Cortex of kidney (tissue), 1 donor: ENCODE results near the gene LIMK1.

Experiments used
- DNase-seq: peaks from one replicate; lab custom pipeline; 2025; lab: John Stamatoyannopoulos, UW

LIMK1 gene

GRCh38 chr7:74056096-74056915, 27.3 kb upstream of the LIMK1 start:
- DNase-seq = no peak

DNA sequence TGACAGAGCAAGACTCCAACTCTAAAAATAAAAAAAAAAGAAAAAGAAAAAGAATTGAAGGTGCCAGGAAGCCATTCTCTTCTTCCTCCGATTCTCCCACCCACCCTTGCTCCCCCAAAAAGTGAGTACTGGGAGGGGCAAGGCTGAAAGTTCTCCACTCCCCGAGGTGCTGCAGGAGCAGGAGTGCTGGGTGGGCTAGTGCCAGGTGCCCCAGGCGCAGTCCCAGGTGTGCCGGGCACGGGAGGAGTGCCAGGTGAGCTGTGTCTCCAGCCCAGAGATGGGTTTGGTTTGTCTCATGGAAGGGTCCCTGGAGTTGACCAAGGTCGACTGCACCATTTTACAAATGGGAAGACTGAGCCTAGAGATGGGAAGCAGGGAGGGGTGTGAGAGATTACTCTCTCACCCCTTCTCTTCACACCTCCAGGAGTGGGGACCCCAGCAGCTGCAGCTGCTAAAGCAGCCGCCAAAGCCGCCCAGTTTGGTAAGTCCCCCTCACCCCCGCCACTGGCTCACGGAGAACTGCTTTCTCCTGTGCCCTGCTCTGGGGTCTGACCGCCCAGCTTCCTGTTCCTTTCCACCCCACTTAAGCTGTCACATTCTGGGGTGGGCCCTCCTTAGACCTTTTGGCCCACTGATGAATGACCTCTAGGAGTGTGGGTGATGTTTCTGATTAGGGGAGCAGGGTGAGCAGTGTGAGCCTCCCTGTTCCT, 26.2 kb upstream of the LIMK1 start:
- no peak for DNase-seq

DNA sequence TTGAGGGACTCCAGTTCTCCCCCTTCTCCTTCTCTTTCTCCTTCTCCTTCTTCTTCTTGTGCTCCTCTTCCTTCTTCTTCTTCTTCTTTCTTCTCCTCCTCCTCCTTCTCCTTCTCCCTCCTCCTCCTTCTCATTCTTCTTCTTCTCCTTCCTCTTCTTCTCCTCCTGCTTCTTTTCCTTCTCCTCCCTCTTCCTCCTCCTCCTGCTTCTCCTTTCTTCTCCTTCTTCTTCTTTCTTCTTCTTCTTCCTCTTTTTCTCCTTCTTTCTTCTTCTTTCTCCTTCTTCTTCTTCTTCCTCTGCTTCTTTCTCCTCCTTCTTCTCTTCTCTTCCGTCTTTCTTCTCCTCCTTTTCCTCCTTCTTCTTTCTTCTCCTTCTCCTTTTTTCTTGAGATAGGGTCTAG, 25.6 kb upstream of the LIMK1 start:
- DNase-seq = no peak

DNA sequence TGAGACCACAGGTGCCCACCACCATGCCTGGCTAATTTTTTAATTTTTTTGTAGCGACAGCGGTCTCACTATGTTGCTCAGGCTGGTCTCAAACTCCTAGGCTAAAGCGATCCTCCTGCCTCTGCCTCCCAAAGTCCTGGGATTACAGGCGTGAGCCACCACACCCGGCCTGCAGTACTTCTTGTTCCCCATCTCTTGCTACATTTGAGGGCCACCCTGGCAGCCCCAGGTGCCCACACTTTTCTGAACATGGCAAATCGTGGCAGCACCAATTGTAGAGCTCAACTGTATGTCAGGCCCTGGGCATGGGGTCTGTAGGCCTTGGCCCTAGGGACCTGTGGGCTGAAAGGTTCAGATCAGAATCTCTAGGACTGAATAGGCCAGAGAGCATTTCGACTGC, 25.1 kb upstream of the LIMK1 start:
- DNase-seq = no peak

GRCh38 chr7:74059037-74059436, 24.6 kb upstream of the LIMK1 start:
- DNase-seq = no peak

- no peak for DNase-seq
Measured at GRCh38 chr7:74059681-74060588, 23.7 kb upstream of the LIMK1 start.

DNA sequence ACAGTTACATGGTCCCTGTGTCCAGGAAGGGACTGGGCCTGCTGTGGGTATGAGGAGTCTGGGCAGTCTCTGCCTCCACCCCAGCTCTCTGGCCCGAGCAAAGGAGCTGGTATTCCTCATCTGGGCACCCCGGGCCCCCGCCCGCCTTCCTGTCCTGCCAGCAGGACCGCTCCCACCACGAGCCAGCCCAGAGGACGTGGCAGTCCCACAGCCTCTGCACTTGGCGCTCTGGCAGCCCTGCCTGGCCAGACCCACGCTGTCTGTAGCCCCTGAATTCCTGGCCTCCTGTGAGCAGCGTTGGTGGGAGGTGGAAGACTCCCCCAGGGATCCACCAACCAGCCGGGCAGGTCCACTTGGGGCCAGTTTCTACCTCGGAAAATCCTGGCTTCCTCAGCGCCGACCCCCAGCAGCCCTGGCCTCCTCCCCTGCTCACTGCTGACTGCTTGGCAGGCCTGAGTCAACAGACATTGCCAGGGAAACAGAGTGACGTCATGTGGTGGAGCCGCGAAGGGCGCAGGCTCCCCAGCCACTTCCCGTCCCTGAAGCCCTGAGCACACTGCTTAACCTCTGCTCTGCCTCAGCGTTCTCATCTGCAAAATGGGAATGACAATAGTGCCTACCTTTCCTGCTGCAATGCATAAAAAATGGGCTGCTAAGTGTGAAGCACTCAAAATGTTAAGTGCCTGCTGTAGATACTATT, 21.6 kb upstream of the LIMK1 start:
- no peak for DNase-seq

DNA sequence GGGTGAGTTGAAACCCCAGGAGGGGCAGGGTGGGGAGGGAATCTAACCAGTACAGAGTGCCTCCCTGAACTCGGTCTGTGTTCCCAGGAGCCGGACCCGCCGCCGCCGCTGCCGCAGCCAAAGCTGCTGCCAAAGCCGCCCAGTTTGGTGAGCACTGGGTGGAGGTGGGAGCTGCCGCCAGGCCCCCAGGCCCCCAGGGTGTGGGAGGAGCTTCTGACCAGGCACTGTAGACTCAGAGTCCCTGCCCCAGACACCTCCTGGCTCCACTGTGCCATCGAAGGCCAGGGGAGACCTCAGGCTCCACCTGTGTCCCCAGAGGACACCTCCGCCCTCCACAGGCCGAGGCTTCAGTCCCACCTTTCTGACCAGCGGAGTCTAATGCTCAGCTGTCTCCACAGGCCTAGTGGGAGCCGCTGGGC, 20.4 kb upstream of the LIMK1 start:
- no peak for DNase-seq

GRCh38 chr7:74063646-74064045, 20.0 kb upstream of the LIMK1 start:
- no peak for DNase-seq

DNA sequence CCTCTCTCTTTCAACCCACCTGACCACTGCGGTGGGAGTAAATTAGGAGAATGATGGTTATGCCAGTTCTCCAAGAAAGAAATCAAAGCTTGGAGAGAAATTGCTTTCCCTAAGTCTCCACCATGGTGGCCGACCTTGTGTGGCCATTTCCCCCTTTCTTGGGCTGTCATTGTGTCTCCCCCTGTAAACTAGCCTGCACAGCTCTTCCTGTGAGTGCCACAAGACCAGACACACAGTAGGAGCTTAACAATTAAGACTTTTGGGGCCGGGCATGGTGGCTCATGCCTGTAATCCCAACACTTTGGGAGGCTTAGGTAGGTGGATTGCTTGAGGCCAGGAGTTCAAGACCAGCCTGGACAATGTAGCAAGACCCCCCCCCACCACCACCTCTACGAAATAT, 18.9 kb upstream of the LIMK1 start:
- no peak for DNase-seq

DNA sequence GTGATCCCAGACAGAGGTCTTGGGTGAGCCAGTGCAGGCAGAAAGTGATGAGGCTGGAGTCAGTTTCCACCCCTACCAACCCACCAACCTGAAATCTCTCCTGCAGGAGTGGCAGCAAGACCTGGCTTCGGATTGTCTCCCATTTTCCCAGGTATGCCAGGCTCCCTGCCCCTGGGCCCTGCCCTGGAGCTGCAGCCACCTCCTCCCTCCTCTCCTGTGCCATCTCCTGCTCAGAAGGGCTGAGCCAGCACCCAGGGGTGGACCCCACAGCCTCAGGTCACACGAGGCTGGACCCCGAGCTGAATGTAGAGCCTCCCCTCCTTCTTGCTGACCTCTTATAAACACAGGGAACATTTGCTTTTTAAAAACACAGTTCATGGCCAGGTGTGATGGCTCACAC, 17.0 kb upstream of the LIMK1 start:
- no peak for DNase-seq

GRCh38 chr7:74068378-74069085, 15.1 kb upstream of the LIMK1 start:
- no peak for DNase-seq

DNA sequence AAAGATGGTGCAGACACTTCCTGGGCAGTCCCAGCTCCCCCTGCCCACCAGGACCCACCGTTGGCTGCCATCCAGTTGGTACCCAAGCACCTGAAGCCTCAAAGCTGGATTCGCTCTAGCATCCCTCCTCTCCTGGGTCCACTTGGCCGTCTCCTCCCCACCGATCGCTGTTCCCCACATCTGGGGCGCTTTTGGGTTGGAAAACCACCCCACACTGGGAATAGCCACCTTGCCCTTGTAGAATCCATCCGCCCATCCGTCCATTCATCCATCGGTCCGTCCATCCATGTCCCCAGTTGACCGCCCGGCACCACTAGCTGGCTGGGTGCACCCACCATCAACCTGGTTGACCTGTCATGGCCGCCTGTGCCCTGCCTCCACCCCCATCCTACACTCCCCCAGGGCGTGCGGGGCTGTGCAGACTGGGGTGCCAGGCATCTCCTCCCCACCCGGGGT, 14.5 kb upstream of the LIMK1 start:
- DNase-seq = no peak

DNA sequence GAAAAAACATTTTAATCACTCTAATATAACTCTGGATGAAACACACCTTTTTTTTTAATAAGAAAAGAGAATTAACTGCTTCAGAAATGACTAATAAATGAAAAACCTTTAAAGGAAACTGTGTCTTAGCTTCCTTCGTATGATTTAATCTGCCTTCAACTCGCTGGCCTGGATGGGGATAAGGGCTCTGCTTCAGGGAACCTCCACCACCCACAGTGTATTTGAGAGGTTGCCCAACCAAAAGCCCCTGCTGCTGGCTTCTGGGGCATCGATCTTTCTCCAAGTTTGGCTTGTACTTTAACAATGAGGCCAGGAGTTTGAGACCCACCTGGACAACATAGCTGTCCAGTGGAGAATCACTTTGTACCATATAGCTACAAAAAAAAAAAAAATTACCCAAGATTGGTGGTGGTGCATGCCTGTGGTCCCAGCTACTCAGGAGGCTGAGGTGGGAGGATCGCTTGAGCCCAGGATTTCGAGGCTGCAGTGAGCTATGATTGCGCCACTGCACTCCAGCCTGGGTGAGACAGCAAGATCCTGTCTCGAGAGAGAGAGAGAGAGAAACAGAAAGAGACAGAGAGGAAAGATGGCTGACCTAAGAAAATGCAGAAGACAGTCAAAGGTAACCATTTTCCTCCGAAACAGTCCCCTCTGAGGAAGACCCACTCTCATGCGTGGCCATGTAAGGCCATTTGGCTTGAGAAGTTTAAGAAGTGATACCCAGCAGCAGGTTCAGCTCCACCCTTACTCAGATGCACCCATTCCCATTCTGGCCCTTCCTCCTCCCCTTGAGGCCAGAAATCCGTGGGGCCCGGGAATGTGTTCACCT, 13.6 kb upstream of the LIMK1 start:
- no peak for DNase-seq

DNA sequence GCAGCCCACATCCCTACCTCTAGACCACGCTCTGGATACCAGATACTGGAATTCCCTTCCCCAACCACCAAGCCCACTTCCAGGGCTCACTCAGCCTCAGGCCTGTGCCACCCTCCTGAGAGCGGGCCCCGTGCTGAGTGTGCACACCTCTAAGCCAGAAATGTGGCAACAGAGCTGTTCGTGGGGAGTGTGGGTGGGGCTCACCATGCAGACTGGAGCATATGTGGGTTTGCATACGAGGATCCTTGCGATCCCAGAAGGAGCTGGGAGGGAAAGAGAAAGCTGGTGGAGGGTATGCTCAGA, 13.0 kb upstream of the LIMK1 start:
- DNase-seq = no peak

- no peak for DNase-seq
Measured at GRCh38 chr7:74071121-74071520, 12.5 kb upstream of the LIMK1 start.

- no peak for DNase-seq
Measured at GRCh38 chr7:74074770-74075169, 8.8 kb upstream of the LIMK1 start.

DNA sequence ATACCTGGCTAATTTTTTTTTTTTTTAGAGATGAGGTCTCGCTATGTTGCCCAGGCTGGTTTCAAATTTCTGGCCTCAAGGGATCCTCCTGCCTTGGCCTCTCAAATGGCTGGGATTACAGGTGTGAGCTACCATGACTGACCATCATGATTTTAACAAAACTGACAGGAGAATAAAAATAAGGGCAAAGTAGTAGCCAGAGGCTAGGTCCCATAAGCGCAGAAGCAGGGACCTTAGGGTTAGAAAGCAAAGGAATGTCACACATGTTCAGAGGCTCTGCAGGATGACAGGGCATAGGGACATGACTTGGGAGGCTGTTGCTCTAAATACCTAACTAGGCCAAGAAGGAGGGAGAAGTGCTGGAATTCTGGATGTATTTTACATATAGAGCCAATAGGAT, 5.1 kb upstream of the LIMK1 start:
- DNase-seq = no peak

DNA sequence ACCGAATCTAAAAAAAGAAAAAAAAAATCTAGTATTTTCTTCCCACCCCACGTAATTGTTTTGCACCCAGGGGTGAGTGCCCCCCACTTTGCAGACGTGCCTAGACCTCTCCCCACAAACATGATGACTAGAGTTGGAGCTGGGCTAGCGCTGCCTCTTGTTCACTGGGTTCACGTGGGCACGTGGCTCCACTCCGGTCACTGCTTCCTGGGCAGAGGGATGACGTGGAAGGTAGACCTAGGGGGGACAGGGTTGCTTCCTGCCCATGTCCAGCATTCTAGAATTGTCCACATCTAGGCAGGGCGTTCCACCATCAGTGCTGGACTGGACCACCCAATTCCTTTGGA, 861 bp upstream of the LIMK1 start:
- DNase-seq = no peak

DNA sequence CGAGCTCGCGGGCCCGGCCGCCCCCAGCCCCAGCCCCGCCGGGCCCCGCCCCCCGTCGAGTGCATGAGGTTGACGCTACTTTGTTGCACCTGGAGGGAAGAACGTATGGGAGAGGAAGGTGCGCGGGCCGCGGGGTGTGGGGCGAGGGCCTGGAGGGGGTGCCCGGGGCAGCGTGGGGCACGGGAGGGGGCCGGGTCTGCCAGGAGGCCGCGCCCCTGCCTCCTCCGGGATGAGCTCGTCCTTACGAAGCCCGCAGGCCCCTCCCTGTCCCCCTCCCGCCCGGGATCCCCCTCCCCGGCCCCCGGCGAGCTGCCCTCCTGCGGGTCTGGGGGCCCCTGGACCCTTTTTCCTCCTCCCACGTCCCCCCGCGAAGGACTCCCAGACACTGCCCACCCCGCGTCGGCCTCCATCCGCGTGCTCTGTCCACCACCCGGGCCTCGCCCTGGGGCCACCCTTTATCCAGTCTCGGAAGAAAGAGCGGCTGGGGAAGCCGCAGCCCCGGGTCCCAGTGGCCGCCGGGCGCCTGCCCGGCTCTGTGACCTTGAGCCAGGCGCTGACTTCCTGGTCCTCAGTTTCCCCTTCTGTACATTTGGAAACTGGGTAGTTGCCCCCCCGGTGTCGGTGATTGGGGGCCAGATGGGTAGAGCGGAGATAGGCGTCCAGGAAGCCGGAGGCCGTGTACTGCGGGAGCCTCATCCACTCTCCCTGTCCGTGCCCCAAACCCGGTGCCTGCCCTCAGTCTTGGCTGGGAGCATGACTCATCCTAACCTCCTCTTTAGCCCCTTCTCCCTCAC, 521 bp downstream of the LIMK1 start:
- no peak for DNase-seq
